Stimulated activated CD4-positive, alpha-beta T cell treated with anti-CD3 and anti-CD28 coated beads, TNF-alpha, amount 100 ng/mL, for 1 hour (primary cell): ENCODE measurements around the gene LILRB5.
A peak's percentile ranks its signal among the peaks of the same experiment; 100 is the strongest.
"Not testable (repeated sequence)": the region's sequence is repeated elsewhere in the genome, so short reads cannot be mapped to it uniquely, and the experiment has no call there.

Source experiments
- DNase-seq, 3 donors: peaks; one replicate each; pipeline ENCODE4 v3.0.0-alpha.2; 2020; ENCODE audit warnings: low read depth in 3 of 3, low spot score in 1 of 3

The LILRB5 gene

DNA sequence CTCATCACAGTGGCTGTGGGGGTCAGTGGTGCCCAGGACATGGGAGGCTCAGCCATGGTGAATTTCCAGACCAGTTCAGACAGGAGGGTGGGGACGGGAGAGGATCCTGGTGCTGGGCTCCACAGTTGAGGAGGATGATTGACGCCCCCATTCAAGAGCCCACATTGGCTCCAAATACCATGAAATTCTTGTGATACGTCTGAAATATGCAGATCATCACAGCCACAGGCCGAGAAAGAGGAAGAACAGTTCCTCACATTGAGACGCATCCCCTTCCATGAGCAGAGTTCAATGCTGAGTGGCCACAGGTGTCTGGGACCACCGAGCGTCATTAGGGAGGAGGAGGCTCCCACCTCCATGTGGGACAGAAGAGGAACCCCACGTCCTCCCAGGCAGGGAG, 13.3 kb downstream of the LILRB5 start:
- DNase-seq, result not testable (repeated sequence)

GRCh38 chr19:54242646-54243045, 14.4 kb downstream of the LILRB5 start, which contains the start of gene LILRA6:
LILRA6 (minus strand) TSS chr19:54242790.
- not testable (repeated sequence) for DNase-seq

GRCh38 chr19:54242234-54242633, 14.8 kb downstream of the LILRB5 start:
- not testable (repeated sequence) for DNase-seq

DNA sequence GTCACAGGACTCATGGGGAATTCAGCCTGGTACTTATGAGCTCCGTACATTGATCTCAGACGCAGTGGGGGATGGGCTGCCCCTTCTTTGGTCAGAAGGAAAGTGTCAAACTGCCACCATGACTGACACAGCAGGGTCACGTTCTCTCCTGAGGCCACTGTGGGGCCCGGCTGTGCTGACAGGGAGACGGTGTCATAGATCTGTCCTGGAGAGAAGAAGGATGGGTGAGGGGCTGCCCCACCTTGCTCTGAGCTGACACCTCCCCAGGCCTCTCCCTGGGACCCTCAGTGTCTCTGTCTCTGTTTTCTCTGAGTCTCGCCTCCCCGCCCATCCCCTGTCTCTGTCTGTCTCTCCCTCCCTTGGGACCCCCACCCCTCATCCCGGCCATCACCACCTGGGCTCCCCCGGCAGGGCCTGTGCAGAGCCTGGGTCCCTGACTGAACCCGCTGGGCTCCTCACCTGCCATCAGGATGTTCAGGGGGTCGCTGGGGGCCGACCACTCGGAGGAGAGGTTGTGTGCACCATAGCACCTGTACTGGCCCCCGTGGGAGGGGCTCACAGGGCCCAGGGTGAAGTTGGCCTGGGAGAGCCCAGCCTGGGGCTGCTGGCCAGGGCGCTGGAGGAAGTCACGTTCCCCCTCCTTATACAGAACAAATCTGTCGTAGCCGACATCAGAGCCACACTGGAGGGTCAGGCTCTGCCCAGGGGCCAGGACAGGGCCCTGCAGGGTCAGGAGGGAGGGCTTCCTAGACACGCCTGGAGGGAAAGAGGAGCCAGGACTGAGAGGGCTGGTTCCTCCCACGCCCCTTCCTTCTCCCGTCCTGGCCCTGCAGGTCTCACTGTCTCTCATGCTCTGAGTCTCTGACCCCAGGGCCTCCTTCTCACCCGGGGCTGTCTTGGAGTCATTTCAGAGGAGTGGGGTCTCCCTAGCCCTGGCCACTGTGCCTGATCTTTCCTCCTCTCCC, 16.4 kb downstream of the LILRB5 start:
- not testable (repeated sequence) for DNase-seq

- not testable (repeated sequence) for DNase-seq
Measured at GRCh38 chr19:54239491-54240371, 17.3 kb downstream of the LILRB5 start.

DNA sequence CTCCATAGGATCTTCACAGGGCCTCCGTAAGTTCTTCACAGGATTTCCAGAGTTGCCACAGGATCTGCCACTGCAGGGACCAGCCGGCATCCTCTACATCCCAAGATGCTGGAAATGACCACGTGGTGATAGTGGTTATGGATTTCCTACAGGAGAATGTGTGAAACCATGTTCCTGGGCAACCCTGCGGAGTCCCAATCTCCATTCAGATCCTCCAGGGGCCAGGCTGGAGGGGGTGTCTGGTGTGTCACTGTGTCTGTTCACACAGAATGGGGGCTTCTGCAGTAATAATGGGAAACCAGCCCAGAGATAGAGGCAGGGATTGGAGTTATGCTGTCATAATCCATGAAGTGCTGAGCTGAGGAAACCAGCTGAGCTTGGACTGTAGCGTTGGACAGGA, 23.1 kb downstream of the LILRB5 start:
- DNase-seq, result no peak

GRCh38 chr19:54231077-54231931, 25.8 kb downstream of the LILRB5 start:
- peak; percentile 63 to 83 (median 70) for DNase-seq

GRCh38 chr19:54230031-54230430, 27.0 kb downstream of the LILRB5 start:
- no peak for DNase-seq

DNA sequence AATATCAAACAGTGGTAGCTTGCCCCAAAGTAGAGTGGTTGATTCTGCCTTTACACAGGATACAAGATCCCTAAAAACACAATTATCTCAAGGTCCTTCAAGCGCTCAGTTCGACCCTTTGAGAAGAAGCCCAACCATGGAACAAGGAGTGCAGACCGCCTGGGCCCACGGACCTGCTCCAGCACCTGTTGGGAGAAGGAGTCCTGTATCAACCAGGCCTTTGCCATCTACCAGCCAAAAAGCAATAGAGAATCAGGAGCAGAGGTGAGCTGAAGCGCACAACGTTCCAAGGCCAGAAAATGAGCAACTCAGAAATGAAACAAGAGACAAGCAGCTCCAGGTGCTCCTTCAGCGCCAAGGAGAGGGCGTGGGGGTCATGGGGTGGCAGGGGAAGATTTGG, 27.9 kb downstream of the LILRB5 start:
- no peak for DNase-seq

- DNase-seq, result not testable (repeated sequence)
Measured at GRCh38 chr19:54224619-54225018, 32.5 kb downstream of the LILRB5 start.

DNA sequence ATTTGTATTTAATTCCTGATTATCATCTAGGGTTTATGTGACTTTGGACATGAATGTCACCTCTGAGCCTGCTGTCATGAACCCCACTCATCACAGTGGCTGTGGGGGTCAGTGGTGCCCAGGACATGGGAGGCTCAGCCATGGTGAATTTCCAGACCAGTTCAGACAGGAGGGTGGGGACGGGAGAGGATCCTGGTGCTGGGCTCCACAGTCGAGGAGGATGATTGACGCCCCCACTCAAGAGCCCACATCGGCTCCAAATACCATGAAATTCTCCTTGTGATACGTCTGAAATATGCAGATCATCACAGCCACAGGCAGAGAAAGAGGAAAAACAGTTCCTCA, 33.2 kb downstream of the LILRB5 start:
- DNase-seq, result not testable (repeated sequence)

GRCh38 chr19:54223277-54223936, 33.7 kb downstream of the LILRB5 start:
- DNase-seq, result not testable (repeated sequence)

GRCh38 chr19:54222474-54223276, 34.4 kb downstream of the LILRB5 start, which contains the start of gene LILRB3:
LILRB3 (minus strand) TSS chr19:54223007; CDS start chr19:54222976, 31 bp downstream.
- not testable (repeated sequence) for DNase-seq

GRCh38 chr19:54221947-54222346, 35.1 kb downstream of the LILRB5 start:
- DNase-seq, result not testable (repeated sequence)

DNA sequence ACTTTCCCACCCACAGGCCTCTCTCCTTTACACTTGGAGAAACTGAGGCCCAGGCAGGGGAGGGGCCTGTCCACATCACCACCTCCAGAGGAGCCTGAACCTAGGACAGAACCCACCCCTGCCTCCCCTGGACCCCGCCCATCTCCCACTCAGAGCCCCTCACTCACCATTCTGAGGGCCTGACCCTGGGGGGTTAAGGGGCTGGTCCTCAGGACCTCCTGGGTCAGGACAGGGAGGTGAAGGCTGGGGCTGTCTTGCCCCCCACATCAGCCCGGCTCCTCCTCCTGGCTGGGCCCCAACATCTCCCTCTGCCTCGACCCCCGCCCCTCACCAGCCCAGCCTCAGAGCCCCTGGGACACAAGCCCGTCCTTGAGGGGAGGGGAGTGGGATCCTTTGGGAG, 37.4 kb downstream of the LILRB5 start:
- not testable (repeated sequence) for DNase-seq

- no peak for DNase-seq
Measured at GRCh38 chr19:54218960-54219661, 38.0 kb downstream of the LILRB5 start.

GRCh38 chr19:54218259-54218658, 38.8 kb downstream of the LILRB5 start:
- DNase-seq, result no peak

DNA sequence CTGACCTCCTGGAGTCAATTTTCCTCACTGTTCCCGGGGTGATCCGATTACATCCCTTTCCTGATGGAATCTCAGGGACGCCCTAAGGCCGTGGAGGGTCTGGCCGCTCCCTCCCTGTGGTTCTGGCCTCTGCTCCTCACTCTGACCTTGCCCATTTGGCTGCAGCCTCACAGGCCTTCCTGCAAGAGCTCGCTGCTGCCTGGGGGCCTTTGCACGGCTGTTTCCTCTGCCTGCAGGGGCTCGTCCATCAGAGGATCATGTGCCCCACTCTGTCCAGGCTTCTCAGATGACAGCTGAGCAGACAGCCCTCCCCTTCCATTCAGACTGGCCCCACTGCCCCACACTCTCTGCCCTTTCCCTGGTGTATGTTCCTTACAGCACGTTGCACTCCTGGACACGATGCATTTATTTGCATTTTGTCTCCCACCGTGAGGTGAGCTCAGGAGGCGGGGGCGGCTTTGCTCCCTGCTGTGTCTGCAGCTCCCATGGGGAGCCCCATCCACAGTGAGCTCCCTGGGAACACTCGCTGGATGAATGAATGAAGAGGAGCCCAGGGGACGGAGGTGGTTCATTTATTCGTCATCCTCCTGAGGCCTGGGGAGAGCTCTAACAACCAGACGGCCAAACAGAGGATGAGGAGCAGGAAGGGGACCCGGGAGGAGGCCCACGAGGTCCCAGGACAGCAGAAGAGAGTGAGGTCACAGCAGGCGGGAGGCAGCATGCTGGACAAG, 39.4 kb downstream of the LILRB5 start:
- DNase-seq, result not testable (repeated sequence)
